HG03103 (cell line): ENCODE data around the gene FOXF1.

Experiments
- ATAC-seq: cut with Tn5 transposase; IDR thresholded peaks from one replicate; pipeline ENCODE4 v1.9.1; 2021; ENCODE audit warnings: low read depth; ENCODE audit not compliant: unreplicated experiment

FOXF1 gene

GRCh38 chr16:86531641-86532525 lies 21.6 kb downstream of the FOXF1 start:
- ATAC-seq, result no peak

DNA sequence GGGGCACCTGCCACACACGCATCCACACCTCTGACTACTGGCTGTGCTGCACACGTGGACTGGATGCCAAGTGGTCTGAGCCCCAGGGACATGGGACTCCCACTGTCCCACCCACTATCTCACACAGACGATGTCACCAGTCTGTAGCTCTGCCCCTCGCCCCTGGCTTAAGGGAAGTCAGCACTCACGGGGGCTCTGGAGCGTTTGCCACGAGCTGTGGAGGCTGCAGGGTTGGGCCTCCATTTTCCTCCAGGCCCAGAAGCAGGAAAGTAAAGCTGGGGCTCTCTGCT lies 22.1 kb downstream of the FOXF1 start:
- ATAC-seq, result no peak

DNA sequence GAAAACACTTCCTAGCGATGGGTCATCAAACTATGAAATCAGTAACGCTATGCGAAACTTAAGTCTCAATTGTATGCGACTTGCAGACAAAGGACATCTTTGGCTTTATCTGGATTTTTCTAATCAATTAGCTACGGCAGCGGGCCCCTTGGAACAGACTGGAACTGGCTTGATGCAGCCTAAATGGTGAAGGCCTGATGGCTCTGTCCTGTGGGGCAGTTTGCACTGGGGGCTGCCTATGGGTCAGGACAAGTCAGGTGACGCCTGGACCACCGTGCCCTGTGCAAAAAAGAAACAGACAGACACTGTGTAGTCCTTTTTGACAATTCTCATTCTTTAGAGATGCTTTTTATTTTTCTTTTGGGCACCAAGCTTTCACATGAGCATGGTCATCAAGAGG lies 22.7 kb downstream of the FOXF1 start:
- no peak for ATAC-seq

GRCh38 chr16:86533767-86534351 lies 23.5 kb downstream of the FOXF1 start:
- no peak for ATAC-seq

DNA sequence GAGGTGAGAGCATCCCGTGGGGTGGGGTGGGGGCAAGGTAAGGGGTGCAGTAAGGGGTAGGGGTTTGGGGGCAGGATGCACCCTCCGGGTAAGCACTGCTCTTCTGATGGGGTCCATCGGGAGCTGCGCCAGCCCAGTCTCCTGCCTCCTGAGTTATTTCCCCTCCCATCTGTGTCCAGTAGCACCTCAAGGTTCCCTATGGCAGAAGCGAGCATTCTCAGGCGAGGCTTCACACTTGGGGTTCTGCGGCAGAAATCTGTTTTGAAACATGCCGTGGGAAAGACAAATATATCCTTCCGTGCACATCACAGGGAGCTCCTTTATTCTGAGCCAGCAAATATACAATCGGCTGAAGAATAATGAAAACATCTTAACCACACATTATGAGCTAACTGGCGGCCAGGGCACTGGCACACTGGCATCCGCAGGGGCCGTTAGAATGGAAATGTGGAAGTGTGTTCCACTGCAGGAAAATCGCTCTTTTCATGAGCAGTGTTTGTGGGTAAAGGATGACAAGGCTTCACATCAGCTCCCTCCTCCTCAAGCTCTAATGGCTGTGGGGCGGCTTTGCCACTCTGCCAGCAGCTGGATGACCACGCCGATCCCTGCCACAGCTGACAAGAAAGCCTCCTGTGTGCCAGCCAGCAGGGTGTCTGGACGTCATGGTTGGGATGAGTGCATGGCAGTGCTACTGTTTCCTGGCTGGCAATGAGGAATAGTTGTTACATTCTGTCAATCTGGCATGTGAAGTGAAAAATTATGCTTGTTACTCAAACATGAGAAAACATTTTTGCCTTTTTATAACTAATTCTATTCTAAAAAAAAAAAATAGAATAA lies 24.7 kb downstream of the FOXF1 start:
- no peak for ATAC-seq

DNA sequence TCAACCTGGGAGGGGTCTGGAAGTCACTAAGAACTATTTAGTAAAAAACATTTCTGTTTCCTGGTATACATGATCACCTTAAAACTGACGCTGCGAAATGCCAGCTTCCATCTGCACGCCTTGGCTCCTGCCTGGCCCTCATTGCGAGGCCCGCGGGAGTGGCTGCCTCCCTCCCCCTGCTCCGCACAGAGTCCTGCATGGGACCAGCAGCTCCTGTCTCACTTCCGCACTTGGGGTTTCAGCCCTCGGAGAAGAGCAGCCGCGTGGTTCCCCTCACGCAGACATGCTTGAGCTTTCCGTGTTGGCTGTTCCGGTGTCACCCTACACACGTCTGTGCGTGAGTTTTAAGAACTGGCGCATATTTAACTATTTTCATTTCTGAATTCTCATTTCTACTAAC lies 26.3 kb downstream of the FOXF1 start:
- ATAC-seq, result no peak

- ATAC-seq, result no peak
These were observed 27.2 kb downstream of the FOXF1 start for GRCh38 chr16:86537486-86537885.

DNA sequence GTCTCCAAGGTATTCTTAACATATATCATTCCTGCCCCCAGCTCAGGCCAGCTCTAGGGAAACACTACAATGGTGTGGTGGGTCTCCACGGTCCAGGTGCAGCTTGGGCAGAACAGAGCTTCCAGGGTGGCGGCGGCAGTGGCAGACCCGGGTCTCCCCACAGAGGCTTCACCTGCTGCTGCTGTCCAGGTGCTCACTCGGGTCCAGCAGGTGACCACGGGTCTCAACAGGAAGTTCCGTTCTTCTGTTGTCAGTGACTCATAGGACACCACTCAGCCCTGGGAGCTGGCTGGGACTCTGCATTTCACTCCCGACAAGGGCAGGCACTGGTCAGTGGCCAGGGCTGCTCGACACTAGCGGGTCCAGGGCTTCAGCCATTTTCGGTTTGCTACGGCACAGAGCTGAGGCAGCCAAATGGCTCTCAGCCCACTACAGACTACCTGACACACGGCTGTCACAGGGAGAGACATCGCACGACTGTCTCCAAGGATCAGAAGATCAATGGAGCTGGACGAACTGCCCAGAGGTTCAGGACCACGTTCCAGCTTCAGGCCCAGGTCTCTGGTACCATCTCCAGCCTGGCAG lies 28.0 kb downstream of the FOXF1 start:
- ATAC-seq, result no peak

GRCh38 chr16:86540894-86541293 lies 30.6 kb downstream of the FOXF1 start:
- ATAC-seq, result no peak

GRCh38 chr16:86541560-86541959 lies 31.2 kb downstream of the FOXF1 start:
- ATAC-seq, result no peak

DNA sequence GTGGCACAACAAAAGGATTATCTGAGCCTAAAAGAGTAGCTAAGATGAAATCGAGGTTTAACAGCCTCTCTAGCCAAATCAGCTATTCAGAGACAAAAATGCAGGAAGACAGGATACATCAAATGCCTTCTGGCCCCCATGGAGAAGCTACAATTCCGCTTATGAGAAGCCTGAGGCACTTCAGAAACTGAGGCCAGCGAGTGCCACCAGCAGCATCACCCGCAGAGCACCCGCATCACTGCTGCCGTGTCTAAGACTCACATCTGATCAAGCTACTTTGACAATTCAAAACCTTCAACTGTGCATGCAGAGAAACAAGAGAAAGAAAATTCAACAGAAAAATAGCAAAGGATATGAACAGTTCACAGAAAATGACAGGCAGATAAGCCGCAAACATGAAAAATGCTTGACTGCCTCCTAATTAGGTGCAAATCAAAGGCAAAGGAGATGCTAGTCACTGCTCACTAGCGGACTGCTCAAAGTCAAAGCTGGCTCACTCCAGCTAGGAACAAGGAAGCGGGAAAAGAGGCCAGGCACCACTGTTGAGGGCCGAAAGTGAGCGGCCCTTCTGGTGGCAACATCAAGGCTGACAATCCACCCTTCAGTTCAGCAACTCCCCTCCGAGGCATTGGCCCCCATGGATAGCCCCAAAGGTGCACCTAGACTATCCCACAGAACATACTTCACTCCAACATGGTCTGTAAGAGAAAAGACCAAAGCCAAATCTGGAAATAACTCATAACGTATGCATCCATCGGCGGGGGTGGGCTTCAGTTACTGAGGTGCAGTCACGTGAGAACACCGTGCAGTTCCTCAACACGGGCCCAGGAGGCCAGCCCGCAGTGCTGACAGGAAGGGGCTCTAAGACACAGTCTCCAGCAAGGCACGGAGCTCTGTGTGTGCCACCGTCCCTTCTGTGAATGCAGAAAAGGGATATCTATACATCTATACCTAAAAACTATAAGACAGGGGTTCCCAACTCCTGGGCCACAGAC lies 32.7 kb downstream of the FOXF1 start:
- no peak for ATAC-seq

DNA sequence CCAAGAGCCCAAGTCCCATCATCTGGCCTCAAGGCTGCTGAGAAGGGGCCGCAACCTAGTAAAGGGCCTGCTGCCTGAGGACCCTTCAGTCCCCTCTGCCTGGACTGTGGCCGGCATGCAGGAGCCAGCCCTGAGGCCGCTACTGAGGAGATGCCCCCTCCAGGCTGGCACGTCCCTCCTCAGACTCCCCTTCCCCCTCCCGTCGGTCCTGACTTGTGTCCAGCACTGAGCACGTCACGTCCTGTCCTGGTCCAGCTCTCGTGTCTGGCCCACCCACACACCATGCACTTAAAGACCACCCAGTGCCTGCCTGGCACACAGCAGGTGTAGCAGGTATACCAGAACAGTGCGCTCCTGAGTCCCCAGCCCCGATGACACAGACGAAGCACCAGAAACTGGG lies 35.2 kb downstream of the FOXF1 start:
- ATAC-seq, result no peak

- ATAC-seq, result no peak
These were observed 35.8 kb downstream of the FOXF1 start for GRCh38 chr16:86545954-86546637.

DNA sequence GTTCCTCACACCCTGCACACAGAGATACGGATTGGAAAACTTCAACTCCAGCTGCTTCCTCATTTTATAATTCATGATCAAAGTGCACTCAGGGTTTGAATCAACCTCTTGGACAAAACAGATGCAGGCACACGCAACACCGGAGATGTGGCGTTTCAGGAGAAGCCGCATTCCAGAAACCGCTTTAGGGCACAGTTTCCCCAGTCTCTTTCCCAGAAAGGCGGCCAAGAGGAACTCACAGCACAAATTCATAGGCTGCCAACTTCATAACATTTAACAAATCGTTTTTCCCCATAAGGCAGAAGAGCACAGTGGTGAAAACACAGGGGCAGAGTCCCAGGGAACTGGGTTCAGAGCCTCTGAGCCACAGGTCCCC lies 36.3 kb downstream of the FOXF1 start:
- no peak for ATAC-seq

- no peak for ATAC-seq
These were observed 37.0 kb downstream of the FOXF1 start for GRCh38 chr16:86547286-86547685.

GRCh38 chr16:86549076-86549892 lies 39.0 kb downstream of the FOXF1 start:
- ATAC-seq, result no peak

- ATAC-seq, result no peak
These were observed 39.5 kb downstream of the FOXF1 start for GRCh38 chr16:86549893-86550190.

DNA sequence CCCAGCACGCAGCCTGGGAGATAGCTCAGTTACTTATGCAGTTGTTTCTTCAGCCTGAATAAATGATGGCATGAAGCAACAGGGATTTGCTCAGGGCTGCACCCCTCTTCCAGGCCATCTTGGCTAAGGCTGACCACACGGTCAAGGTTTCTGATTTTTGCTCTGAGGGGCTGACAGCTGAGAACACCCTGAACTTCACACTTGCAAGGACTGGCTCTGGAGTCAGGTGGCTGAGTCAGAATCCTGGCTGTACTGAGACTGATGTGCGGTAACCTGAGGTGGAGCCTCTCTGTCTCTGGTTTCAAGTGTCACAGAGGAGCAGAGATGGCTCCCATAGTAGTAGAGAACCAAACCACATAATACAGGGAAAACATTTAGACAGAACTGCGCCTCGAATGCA lies 40.0 kb downstream of the FOXF1 start:
- no peak for ATAC-seq

DNA sequence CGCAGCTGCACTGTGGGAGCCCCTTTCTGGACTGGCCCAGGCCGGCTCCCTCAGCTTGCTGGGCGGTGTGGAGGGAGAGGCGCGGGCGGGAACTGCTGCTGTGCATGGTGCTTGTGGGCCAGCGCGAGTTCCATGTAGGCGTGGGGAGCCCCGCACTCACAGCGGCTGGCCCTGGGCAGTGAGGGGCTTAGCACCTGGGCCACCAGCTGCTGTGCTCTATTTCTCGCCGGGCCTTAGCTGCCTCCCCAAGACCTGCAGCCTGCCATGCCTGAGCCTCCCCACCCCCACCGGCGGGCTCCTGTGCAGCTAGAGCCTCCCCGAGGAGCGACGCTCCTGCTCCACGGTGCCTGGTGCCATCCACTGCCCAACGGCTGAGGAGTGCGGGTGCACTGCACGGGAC lies 43.0 kb downstream of the FOXF1 start:
- ATAC-seq, result no peak
